GM10847 (cell line): ENCODE data around the gene HAS3.

Experiments
- POLR2A ChIP-seq: IDR thresholded peaks from 2 replicates; pipeline ENCODE4 v1.6.1; 2011; ENCODE audit not compliant: insufficient read length; ENCODE audit errors: extremely low read depth

HAS3 gene

GRCh38 chr16:69105501-69106361 is at the start of gene HAS3:
TSS of gene HAS3 (plus strand) at chr16:69105653. CDS start at chr16:69109396, 3,743 bp downstream.
- no peak for TF ChIP-seq POLR2A

GRCh38 chr16:69055980-69056379 is 49.5 kb upstream of the HAS3 start:
- no peak for TF ChIP-seq POLR2A

GRCh38 chr16:69056421-69056820 is 49.0 kb upstream of the HAS3 start:
- TF ChIP-seq POLR2A: no peak

- no peak for TF ChIP-seq POLR2A
Observed at GRCh38 chr16:69057400-69058378, 47.8 kb upstream of the HAS3 start.

GRCh38 chr16:69064124-69064763 is 41.2 kb upstream of the HAS3 start:
- no peak for TF ChIP-seq POLR2A

- no peak for TF ChIP-seq POLR2A
Observed at GRCh38 chr16:69064764-69065313, 40.6 kb upstream of the HAS3 start.

- no peak for TF ChIP-seq POLR2A
Observed at GRCh38 chr16:69069504-69069903, 35.9 kb upstream of the HAS3 start.

GRCh38 chr16:69071036-69071435 is 34.4 kb upstream of the HAS3 start:
- TF ChIP-seq POLR2A: no peak

- no peak for TF ChIP-seq POLR2A
Observed at GRCh38 chr16:69072640-69072974, 32.8 kb upstream of the HAS3 start.

GRCh38 chr16:69073181-69073702 is 32.2 kb upstream of the HAS3 start:
- TF ChIP-seq POLR2A: no peak

GRCh38 chr16:69077251-69077650 is 28.2 kb upstream of the HAS3 start:
- TF ChIP-seq POLR2A: no peak

- no peak for TF ChIP-seq POLR2A
Observed at GRCh38 chr16:69078073-69078472, 27.4 kb upstream of the HAS3 start.

GRCh38 chr16:69079697-69080096 is 25.8 kb upstream of the HAS3 start:
- no peak for TF ChIP-seq POLR2A

GRCh38 chr16:69083306-69083941 is 22.0 kb upstream of the HAS3 start:
- no peak for TF ChIP-seq POLR2A
